B cell (primary cell): ENCODE results near the gene YIPF2. TPM values are rescaled to one million over a fixed set of nuclear protein-coding genes. Genes with fewer than 3 reads are reported as not detected.
"Not testable (repeated sequence)": the region's sequence is repeated elsewhere in the genome, so short reads cannot be mapped to it uniquely, and the experiment has no call there.

Source experiments
- ATAC-seq: fragments of 200-7000 bp; cut with Tn5 transposase; one replicate; pipeline ENCODE4 v1.10.0; 2021; ENCODE audit warnings: low read depth, mild to moderate bottlenecking, moderate number of reproducible peaks, moderate library complexity
- CTCF ChIA-PET: fragments of 350-600 bp; sonication (Branson Sonifier 250); formaldehyde crosslinking; loops from one replicate; lab custom pipeline; 2021; ENCODE audit warnings: antibody characterized with exemption, inconsistent platforms; lab: Charles Lee
- POLR2A ChIA-PET: fragments of 350-600 bp; sonication (Branson Sonifier 250); formaldehyde crosslinking; loops from one replicate; lab custom pipeline; 2021; ENCODE audit warnings: antibody characterized with exemption; lab: Charles Lee
- DNase-seq: peaks from one replicate; pipeline ENCODE4 v3.0.0; 2013
- H2AFZ ChIP-seq: 2 replicates; pipeline ENCODE4 v1.6.1; 2012; ENCODE audit warnings: mild to moderate bottlenecking, low read depth, low read length; ENCODE audit not compliant: insufficient read depth, poor library complexity, severe bottlenecking
- H3K27ac ChIP-seq, 2 donors: 1 replicate in 1 of 2; 2 replicates in 1 of 2; pipeline ENCODE4 v1.5.1; 2012 to 2013; ENCODE audit warnings: low read length in 2 of 2, mild to moderate bottlenecking in 2 of 2, moderate library complexity in 1 of 2
- H3K27me3 ChIP-seq, 4 experiments: fragments of 200-600 bp in 1 of 4; sonication (generic) in 1 of 4; replicated peaks in 1 of 4; 1 replicate in 2 of 4; 2 replicates in 2 of 4; pipeline versions ENCODE4 v1.6.1 to v1.7.0; 2013 to 2016; ENCODE audit warnings: low read length in 3 of 4, mild to moderate bottlenecking in 2 of 4, mixed read lengths in 1 of 4, moderate library complexity in 1 of 4; ENCODE audit not compliant: insufficient read depth in 4 of 4, control insufficient read depth in 3 of 4; ENCODE audit errors: control extremely low read depth in 1 of 4
- H3K36me3 ChIP-seq, 2 experiments: replicated peaks in 1 of 2; 1 replicate in 1 of 2; 2 replicates in 1 of 2; pipeline versions ENCODE4 v1.6.1 to v1.7.1; 2013; ENCODE audit warnings: low read length in 1 of 2; ENCODE audit not compliant: insufficient read depth in 2 of 2, control insufficient read depth in 1 of 2; ENCODE audit errors: control extremely low read depth in 1 of 2, extremely low read depth in 1 of 2
- H3K4me1 ChIP-seq, 2 donors: fragments of 200-600 bp in 1 of 2; sonication (generic) in 1 of 2; 1 replicate in 1 of 2; 2 replicates in 1 of 2; pipeline versions ENCODE4 v1.5.1 to v1.6.1; 2013 to 2017; ENCODE audit warnings: low read length in 2 of 2; ENCODE audit not compliant: control insufficient read depth in 2 of 2, insufficient read depth in 2 of 2
- H3K4me2 ChIP-seq: replicated peaks from 2 replicates; pipeline ENCODE3; 2012; ENCODE audit warnings: mild to moderate bottlenecking, low read depth, low read length; ENCODE audit not compliant: poor library complexity, severe bottlenecking
- H3K4me3 ChIP-seq, 5 experiments: fragments of 200-600 bp in 1 of 5; sonication (generic) in 1 of 5; 1 replicate in 3 of 5; 2 replicates in 2 of 5; pipeline versions ENCODE4 v1.5.1 to v1.7.0; 2011 to 2016; ENCODE audit warnings: low read length in 4 of 5, mild to moderate bottlenecking in 4 of 5, low read depth in 2 of 5, control low read depth in 1 of 5, moderate library complexity in 1 of 5; ENCODE audit not compliant: insufficient read depth in 1 of 5; ENCODE audit errors: control extremely low read depth in 1 of 5, extremely low read depth in 1 of 5
- H3K79me2 ChIP-seq: fragments of 200-600 bp; sonication (generic); one replicate; pipeline ENCODE4 v1.6.0; 2016; ENCODE audit warnings: low read length; ENCODE audit not compliant: control insufficient read depth, insufficient read depth
- H3K9ac ChIP-seq: fragments of 200-600 bp; sonication (generic); 2 replicates; pipeline ENCODE4 v1.6.1; 2017; ENCODE audit warnings: mild to moderate bottlenecking, low read length, moderate library complexity
- H3K9me3 ChIP-seq, 3 donors: one replicate each; pipeline versions ENCODE4 v1.6.1 to v1.7.1; 2013; ENCODE audit warnings: low read length in 2 of 3; ENCODE audit not compliant: control insufficient read depth in 2 of 3, insufficient read depth in 1 of 3; ENCODE audit errors: control extremely low read depth in 1 of 3
- H4K20me1 ChIP-seq: 2 replicates; pipeline ENCODE4 v1.6.0; 2012; ENCODE audit warnings: mild to moderate bottlenecking, low read length; ENCODE audit not compliant: insufficient read depth, control insufficient read depth, poor library complexity, severe bottlenecking
- H3K27ac Mint-ChIP-seq: one replicate; pipeline ENCODE4 v1.8.0; 2021; ENCODE audit warnings: mixed read lengths
- H3K27me3 Mint-ChIP-seq: one replicate; pipeline ENCODE4 v1.8.0; 2021; ENCODE audit warnings: mixed read lengths
- H3K4me1 Mint-ChIP-seq: one replicate; pipeline ENCODE4 v1.8.0; 2021; ENCODE audit warnings: mixed read lengths
- H3K4me3 Mint-ChIP-seq: one replicate; pipeline ENCODE4 v1.8.0; 2021; ENCODE audit warnings: mixed read lengths
- H3K9me3 Mint-ChIP-seq: one replicate; pipeline ENCODE4 v1.8.0; 2022; ENCODE audit warnings: mixed read lengths; ENCODE audit not compliant: insufficient read depth
- CTCF ChIP-seq: fragments of 200-600 bp; IDR thresholded peaks from one replicate; pipeline ENCODE4 v1.8.0; 2022; ENCODE audit warnings: antibody characterized with exemption, mild to moderate bottlenecking
- EZH2 ChIP-seq: IDR thresholded peaks from 2 replicates; pipeline ENCODE4 v1.6.1; 2012; ENCODE audit warnings: borderline replicate concordance, low read depth, mild to moderate bottlenecking, moderate library complexity, low read length; ENCODE audit not compliant: insufficient read depth, poor library complexity, severe bottlenecking
- WGBS: methylation state at CpG from one replicate; pipeline ENCODE4 v1.1.5; 2013; ENCODE audit warnings: missing lambda C conversion rate; ENCODE audit not compliant: insufficient coverage; 5-methylcytosine and 5-hydroxymethylcytosine counted together
- intact Hi-C: fragments of 100-400 bp; cut with micrococcal nuclease; formaldehyde crosslinking; loops from one replicate; pipeline ENCODE4 v1.10.0; 2022
- polyA plus RNA-seq: library from polyadenylated mRNA; depleted of rRNA; stranded (reverse); fragments of >200 nt; gene quantifications from 2 replicates; pipeline ENCODE4 v1.2.3, GENCODE V29; 2012
- total RNA-seq, 2 donors: library from RNA; stranded (reverse); fragments of 120-200 nt in 1 of 2; gene quantifications; 1 replicate in 1 of 2; 2 replicates in 1 of 2; pipeline versions ENCODE4 v1.2.3 to v1.2.4, GENCODE V29; 2013 to 2022

The YIPF2 gene
- total and polyA plus RNA-seq, 2 donors (not counting 1 experiment from before 2014, with no cell fraction given), result 19.8 to 34.8 TPM

- H3K27me3 Mint-ChIP-seq, result no peaks in the 10 kb centered on the region
- no peaks in the 10 kb centered on the region for H3K27me3 ChIP-seq
Measured at GRCh38 chr19:10960314-10961072, 32.1 kb upstream of the YIPF2 start, which contains the start of gene SMARCA4. SMARCA4 (plus strand) TSS chr19:10961030; CDS start chr19:10984152, 23,122 bp downstream.

GRCh38 chr19:10959277-10959968 lies 31.0 kb upstream of the YIPF2 start:
- CTCF ChIA-PET, result interaction anchor here (1.1 to 2.2 kb wide), 2 partner anchors 18 to 23 kb away, joined by 6 to 7 read pairs; no protein-coding TSS in a partner anchor
- Histone ChIP-seq H3K79me2 (peaks cover 38% of the 10 kb centered on the region), H3K4me2 (peak overlapping the region; percentile 83), H3K4me1 (peaks cover 22 to 37% of the 10 kb centered on the region in 2 donors), H3K27ac (peak overlapping the region in 1 of 2 donors; percentile 84), H3K4me3 (peak overlapping the region in 1 of 5 experiments; percentile 72)
- Mint-ChIP-seq H3K4me3 (peak overlapping the region; percentile 90), H3K4me1 (peaks cover 36% of the 10 kb centered on the region), H3K27ac (peak overlapping the region; percentile 37)
- H3K9me3 Mint-ChIP-seq, DNase-seq, H4K20me1 ChIP-seq, POLR2A ChIA-PET, intact Hi-C loops, H3K36me3 ChIP-seq, H3K27me3 Mint-ChIP-seq, H3K27me3 ChIP-seq, H3K9ac ChIP-seq, H3K9me3 ChIP-seq, H2AFZ ChIP-seq, ATAC-seq: not testable (repeated sequence)
- 97% methylated on average over 11 of the region's 19 CpGs for WGBS

More at GRCh38 chr19:10960314-10961072, 32.1 kb upstream of the YIPF2 start, which contains the start of gene SMARCA4:
- Histone ChIP-seq H3K79me2 (peaks cover 49% of the 10 kb centered on the region), H4K20me1 (peaks cover 17% of the 10 kb centered on the region), H3K27ac (peak within 1 kb of the TSS; percentile 76 to 84), H3K4me1 (peaks cover 22 to 37% of the 10 kb centered on the region in 2 donors), H3K4me3 (peak within 1 kb of the TSS; percentile 67 to 90 (median 80)), H3K36me3 (no peaks in the 10 kb centered on the region), H3K9me3 (no peaks in the 10 kb centered on the region), H3K9ac (peak within 1 kb of the TSS; percentile 88), H2AFZ (peak within 1 kb of the TSS; percentile 82), H3K4me2 (peak within 1 kb of the TSS; percentile 95)
- H3K4me3 Mint-ChIP-seq, result peak within 1 kb of the TSS; percentile 93
- H3K27ac Mint-ChIP-seq, result peak within 1 kb of the TSS; percentile 96
- DNase-seq (peak; percentile 99), ATAC-seq (peak; percentile 84)
- intact Hi-C loops, result loop anchor here (2.0 to 5.0 kb wide), 3 partner anchors 18 to 244 kb away; no protein-coding TSS in a partner anchor
- under 1% methylated on average over 98 of the region's 100 CpGs for WGBS
- TF ChIP-seq CTCF, result no peak
- no peak for TF ChIP-seq EZH2
- CTCF ChIA-PET, result interaction anchor here (1.1 kb wide), 2 partner anchors 24 to 316 kb away, joined by 3 to 5 read pairs; no protein-coding TSS in a partner anchor
- H3K9me3 Mint-ChIP-seq, result no peaks in the 10 kb centered on the region
- peaks cover 40% of the 10 kb centered on the region for H3K4me1 Mint-ChIP-seq
- POLR2A ChIA-PET, result interaction anchor here (0.5 to 0.7 kb wide), 3 partner anchors 19 to 166 kb away, joined by 3 to 4 read pairs (median 3); no protein-coding TSS in a partner anchor
